Stimulated activated CD8-positive, alpha-beta memory T cell treated with anti-CD3 and anti-CD28 coated beads, Interleukin-15, amount 100 ng/mL, for 1 hour (primary cell): Measurements from ENCODE around the gene CKAP5.
"Not testable (repeated sequence)": the region's sequence is repeated elsewhere in the genome, so short reads cannot be mapped to it uniquely, and the experiment has no call there.

Source experiments
- DNase-seq: peaks from one replicate; pipeline ENCODE4 v3.0.0-alpha.2; 2020; ENCODE audit warnings: low read depth

The CKAP5 gene

GRCh38 chr11:46725338-46726205 is 120.5 kb downstream of the CKAP5 start:
- no peak for DNase-seq

GRCh38 chr11:46724088-46724487 is 122.0 kb downstream of the CKAP5 start:
- DNase-seq: no peak

DNA sequence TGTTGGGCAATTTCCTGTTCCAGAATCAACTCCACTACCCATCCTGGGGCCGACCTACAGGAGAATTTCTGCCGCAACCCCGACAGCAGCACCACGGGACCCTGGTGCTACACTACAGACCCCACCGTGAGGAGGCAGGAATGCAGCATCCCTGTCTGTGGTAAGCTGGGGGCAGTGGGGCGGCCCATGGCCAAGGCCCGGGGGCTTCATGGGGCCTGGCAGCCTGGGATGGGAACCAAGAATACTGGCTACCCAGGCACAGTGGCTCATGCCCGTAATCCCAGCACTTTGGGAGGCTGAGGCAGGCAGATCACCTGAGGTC is 122.8 kb downstream of the CKAP5 start:
- DNase-seq: no peak

DNA sequence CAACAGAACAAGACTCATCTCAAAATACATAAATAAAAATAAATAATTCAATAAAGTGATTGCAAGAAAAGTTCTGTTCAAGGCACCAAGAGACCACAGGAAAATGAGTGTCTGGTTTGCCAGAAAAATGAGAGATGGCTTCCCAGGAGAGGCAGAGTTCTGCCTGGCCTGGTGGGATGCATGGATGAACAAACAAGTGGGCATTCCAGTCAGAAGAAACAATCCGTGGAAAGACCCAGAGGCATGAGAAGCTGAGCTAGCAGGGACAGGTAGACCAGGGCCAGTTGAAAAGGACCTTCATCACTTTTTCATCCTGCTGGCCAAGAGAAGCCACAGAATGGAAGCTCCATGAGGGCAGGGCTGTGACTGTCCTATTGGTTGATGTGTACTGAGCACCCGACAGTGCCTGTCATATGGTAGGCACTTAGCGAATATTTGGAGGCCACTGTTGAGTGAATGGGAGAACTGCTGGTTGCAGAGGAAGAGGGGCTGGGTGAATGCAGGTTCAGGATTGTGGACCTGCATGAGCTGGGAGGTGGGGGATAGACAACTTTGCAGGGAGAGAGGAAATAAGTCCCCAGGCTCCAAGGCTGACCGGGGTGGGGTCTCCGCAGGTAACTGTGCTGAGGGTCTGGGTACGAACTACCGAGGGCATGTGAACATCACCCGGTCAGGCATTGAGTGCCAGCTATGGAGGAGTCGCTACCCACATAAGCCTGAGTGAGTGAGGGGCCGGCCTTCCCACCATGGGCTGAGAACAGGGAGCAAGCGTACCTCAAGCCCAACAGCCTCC is 123.3 kb downstream of the CKAP5 start:
- no peak for DNase-seq

GRCh38 chr11:46721286-46721685 is 124.8 kb downstream of the CKAP5 start:
- no peak for DNase-seq

- no peak for DNase-seq
Measured at GRCh38 chr11:46719543-46720218, 126.4 kb downstream of the CKAP5 start.

GRCh38 chr11:46719048-46719542 is 127.0 kb downstream of the CKAP5 start, which contains the start of gene F2:
Gene F2 (plus strand): TSS chr11:46719213. CDS start chr11:46719236, 23 bp downstream.
- DNase-seq: no peak

DNA sequence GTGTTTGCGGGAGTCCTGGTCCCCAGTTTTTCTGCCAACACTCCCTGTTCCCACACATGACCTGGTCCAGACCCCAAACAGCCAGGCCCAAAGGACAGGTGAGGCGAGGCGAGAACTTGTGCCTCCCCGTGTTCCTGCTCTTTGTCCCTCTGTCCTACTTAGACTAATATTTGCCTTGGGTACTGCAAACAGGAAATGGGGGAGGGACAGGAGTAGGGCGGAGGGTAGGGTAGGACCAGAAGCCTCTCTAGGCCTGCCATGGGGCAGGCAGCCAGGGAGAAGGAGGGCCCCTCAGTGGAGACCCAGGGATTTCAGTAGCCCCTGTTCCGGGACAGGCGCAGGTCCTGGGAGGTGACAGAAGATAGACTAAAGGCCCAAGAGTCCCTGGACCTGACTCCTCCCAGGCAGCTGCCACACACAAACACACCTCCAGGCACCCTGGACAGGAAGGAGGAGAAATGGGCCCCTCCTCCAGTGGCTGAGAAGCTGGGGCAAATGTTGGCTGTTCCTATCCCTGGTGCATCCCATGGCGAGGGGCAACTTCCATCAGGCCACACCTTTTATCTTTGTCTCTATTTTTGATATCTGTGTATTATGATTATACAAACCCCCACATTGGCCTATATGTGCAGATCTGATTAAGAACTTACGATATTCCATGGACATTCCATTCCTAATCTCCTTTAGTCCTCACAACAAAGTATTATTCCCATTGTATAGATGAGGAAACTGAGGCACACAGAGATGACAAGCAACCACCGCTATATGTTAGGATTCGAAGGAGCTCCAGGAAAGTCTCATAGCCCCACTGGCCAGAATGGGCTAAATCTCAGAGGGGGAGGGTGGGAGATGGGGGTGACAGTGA is 127.7 kb downstream of the CKAP5 start:
- DNase-seq: no peak

DNA sequence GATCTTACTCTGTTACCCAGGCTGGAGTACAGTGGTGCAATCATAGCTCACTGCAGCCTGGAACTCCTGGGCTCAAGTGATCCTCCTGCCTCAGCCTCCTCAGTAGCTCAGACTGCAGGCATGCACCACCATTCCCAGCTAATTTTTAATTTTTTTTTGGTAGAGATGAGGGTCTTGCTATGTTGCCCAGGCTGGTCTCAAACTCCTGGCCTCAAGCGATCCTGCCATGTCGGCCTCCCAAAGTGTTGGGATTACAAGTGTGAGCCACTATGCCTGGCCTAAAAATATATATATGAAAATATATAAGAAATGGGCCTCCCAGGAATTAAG is 128.3 kb downstream of the CKAP5 start:
- DNase-seq: not testable (repeated sequence)

DNA sequence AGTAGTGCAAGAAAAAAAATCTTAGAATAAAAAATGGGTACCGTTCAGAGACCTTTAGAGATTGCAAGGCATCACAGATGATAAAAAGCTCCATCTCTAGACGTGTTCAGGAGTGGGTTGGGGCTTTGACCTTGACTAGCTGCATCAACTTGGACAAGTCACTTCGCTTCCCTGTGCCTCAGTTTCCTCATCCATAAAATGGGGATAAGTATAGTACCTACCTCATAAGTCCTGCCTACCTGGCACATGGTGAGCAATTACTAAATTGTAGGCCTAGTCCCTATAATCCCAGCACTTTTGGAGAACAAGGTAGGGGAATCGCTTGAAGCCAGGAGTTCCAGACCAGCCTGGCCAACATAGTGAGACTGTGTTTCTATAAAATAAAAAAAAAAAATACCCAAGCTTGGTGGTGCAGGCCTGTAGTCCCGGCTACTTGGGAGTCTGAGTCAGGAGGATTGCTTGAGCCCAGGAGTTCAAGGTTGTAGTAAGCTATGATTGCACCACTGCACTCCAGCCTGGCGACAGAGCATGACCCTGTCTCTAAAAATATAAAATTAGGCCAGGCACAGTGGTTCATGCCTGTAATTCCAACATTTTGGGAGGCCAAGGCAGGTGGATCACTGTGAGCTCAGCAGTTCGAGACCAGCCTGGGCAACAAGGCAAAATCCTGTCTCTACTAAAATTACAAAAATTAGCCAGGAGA is 133.1 kb downstream of the CKAP5 start:
- DNase-seq: no peak

DNA sequence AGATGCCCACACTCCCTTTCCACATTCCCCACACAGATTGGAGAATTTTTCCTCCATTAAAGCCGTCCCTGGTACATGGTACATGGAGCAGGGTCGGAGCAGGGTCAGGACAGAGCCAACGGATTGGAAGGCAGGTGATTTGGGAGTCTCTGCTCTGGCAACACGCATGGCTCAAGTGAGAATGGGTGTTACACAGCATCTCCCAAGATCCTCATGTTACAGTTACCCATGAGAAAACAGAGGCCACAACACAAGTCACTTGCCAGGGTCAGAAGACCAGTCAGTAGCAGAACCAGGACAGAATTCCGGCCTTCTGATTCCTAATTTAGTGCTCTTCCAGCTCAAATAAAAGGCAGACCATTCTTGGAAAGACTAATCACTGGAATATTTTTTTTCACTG is 134.8 kb downstream of the CKAP5 start:
- DNase-seq: no peak

- DNase-seq: no peak
Measured at GRCh38 chr11:46710821-46711269, 135.2 kb downstream of the CKAP5 start.

DNA sequence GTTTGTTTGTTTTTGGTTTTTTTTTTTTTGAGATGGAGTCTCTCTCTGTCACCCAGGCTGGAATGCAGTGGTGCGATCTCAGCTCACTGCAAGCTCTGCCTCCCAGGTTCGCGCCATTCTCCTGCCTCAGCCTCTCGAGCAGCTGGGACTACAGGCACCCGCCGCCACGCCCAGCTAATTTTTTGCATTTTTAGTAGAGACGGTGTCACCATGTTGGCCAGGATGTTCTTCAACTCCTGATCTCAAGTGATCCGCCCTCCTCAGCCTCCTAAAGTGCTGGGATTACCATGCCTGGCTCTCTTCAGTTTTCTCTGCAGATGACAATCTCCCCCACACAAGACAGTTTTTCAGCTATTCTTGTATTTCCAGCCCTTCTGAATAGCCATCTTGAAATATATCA is 136.7 kb downstream of the CKAP5 start:
- DNase-seq: not testable (repeated sequence)

DNA sequence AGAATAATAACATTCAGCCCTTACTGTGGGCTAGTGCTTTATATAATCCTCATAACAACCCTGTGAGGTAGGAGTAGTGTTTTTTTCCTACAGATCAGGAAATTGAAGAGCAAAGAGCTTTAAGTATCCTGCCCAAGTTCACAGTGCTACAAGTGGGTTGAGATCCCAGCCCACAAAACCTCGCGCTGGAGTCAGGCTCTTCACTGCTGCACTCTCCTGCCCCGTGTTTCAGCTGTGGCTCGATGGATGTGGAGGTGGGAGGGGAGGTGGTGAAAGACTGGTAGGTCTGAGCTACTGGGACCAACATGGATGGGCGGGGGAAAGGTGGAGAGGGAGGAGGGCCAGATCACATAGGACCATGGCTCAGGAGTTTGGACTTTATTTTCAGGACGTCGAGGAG is 139.2 kb downstream of the CKAP5 start:
- no peak for DNase-seq

- no peak for DNase-seq
Measured at GRCh38 chr11:46705070-46705688, 140.9 kb downstream of the CKAP5 start.

GRCh38 chr11:46701078-46701654 is 144.9 kb downstream of the CKAP5 start:
- no peak for DNase-seq

- DNase-seq: peak; percentile 100
Measured at GRCh38 chr11:46700241-46701077, 145.6 kb downstream of the CKAP5 start, which contains the start of the genes ARHGAP1 and ZNF408. Gene ARHGAP1 (minus strand): TSS chr11:46700619. CDS start chr11:46696107, 4,512 bp downstream. Gene ZNF408 (plus strand): TSS chr11:46701031. CDS start chr11:46701048, 17 bp downstream.

- DNase-seq: no peak
Measured at GRCh38 chr11:46698597-46698996, 147.5 kb downstream of the CKAP5 start.

DNA sequence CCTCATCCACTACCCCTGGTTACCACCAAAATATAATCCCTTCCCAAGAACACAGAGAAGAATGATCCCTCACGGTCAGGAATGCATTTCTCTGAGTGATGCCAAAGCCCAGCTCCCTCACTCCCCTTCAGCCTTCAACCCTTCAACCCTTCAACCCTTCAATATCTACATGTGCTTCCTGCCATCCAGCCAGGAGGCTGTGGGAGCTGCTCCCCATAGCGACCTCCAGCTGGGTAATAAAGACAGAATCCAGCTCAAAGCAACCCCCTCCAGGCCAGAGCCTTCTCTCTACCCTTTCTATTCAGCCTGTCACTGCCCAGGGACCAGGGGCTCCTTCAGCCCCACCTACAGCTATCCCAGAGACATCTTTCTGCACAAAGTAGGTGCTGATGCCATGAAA is 148.4 kb downstream of the CKAP5 start:
- no peak for DNase-seq
